Right ventricle myocardium superior (tissue), 1 donor: ENCODE measurements around the gene RAB8B. TPM values are rescaled to one million over a fixed set of nuclear protein-coding genes. Genes with fewer than 3 reads are reported as not detected.

Experiments used
- ATAC-seq: fragments of 200-7000 bp; cut with Tn5 transposase; one replicate; pipeline ENCODE4 v1.9.1; 2020; ENCODE audit warnings: mild to moderate bottlenecking; ENCODE audit not compliant: poor library complexity
- DNase-seq: peaks from one replicate; pipeline ENCODE4 v3.0.0-alpha.2; 2020
- intact Hi-C: fragments of 100-400 bp; cut with DNase I; formaldehyde crosslinking; loops from one replicate; pipeline ENCODE4 v1.11.2; 2022
- long read RNA-seq: library from polyadenylated mRNA; unstranded; transcript quantifications from one replicate; pipeline ENCODE4 v2.0.0, GENCODE V29; 2021
- total RNA-seq: library from RNA; stranded (reverse); fragmentation: NEBNext Ultra II Directional; extraction: Animal tissue kit (Norgen Biotek cat#: 25700); gene quantifications from one replicate; pipeline ENCODE4 v1.2.1, GENCODE V29; 2021
- donor health status: DM: no; HTN: yes; CAD: no; lungs with severe emphysema.

RAB8B gene
- 10.0 TPM for total RNA-seq
- long read RNA-seq, full-length matches to known transcripts, result 8 of 8 reads
- long read RNA-seq, partial matches to known transcripts, result 0 of 8 reads
- long read RNA-seq, other reads (novel, unspliced or antisense), result 0 of 8 reads

- intact Hi-C loops, result no loop called here
- peak; percentile 99 for ATAC-seq
- DNase-seq, result peak; percentile 99
Measured at GRCh38 chr15:63188926-63189871, at the start of gene RAB8B. RAB8B (plus strand) TSS chr15:63189606; CDS start chr15:63189625, 19 bp downstream.

- intact Hi-C loops, result no loop called here
- ATAC-seq (no peak), DNase-seq (no peak)
Measured at GRCh38 chr15:63140936-63141335, 48.5 kb upstream of the RAB8B start.

- no peak for ATAC-seq
- intact Hi-C loops, result no loop called here
- no peak for DNase-seq
Measured at GRCh38 chr15:63145426-63145825, 44.0 kb upstream of the RAB8B start.

GRCh38 chr15:63146684-63147083 is 42.7 kb upstream of the RAB8B start:
- no peak for DNase-seq
- intact Hi-C loops, result no loop called here
- ATAC-seq, result no peak

GRCh38 chr15:63151665-63152064 is 37.7 kb upstream of the RAB8B start:
- DNase-seq (no peak), ATAC-seq (no peak)
- intact Hi-C loops, result no loop called here

- ATAC-seq, result no peak
Measured at GRCh38 chr15:63155486-63155885, 33.9 kb upstream of the RAB8B start.

GRCh38 chr15:63156086-63156710 is 33.2 kb upstream of the RAB8B start:
- ATAC-seq (no peak), DNase-seq (no peak)
- intact Hi-C loops, result no loop called here

More at GRCh38 chr15:63155486-63155885, 33.9 kb upstream of the RAB8B start:
- no peak for DNase-seq
- intact Hi-C loops, result no loop called here

GRCh38 chr15:63156755-63157117 is 32.7 kb upstream of the RAB8B start:
- intact Hi-C loops, result no loop called here
- ATAC-seq (peak; percentile 52), DNase-seq (no peak)

- DNase-seq (peak; percentile 95), ATAC-seq (peak; percentile 97)
- intact Hi-C loops, result no loop called here
Measured at GRCh38 chr15:63157118-63157843, 32.1 kb upstream of the RAB8B start, which contains the start of gene RPS27L. RPS27L (minus strand) TSS chr15:63157477; CDS start chr15:63157405, 72 bp downstream.

GRCh38 chr15:63157891-63158431 is 31.4 kb upstream of the RAB8B start:
- intact Hi-C loops, result no loop called here
- DNase-seq (no peak), ATAC-seq (peak; percentile 57)

- intact Hi-C loops, result loop anchor here (10.0 kb wide), 1 partner anchor 234 kb away; no protein-coding TSS in a partner anchor
- no peak for ATAC-seq
- no peak for DNase-seq
Measured at GRCh38 chr15:63160638-63161037, 28.8 kb upstream of the RAB8B start.

GRCh38 chr15:63163217-63163616 is 26.2 kb upstream of the RAB8B start:
- no peak for ATAC-seq
- intact Hi-C loops, result loop anchor here (10.0 kb wide), 1 partner anchor 232 kb away; no protein-coding TSS in a partner anchor
- DNase-seq, result no peak

- DNase-seq (no peak), ATAC-seq (no peak)
- intact Hi-C loops, result loop anchor here (10.0 kb wide), 1 partner anchor 229 kb away; no protein-coding TSS in a partner anchor
Measured at GRCh38 chr15:63165166-63165859, 24.1 kb upstream of the RAB8B start.

- ATAC-seq (no peak), DNase-seq (no peak)
- intact Hi-C loops, result loop anchor here (10.0 kb wide), 1 partner anchor 229 kb away; no protein-coding TSS in a partner anchor
Measured at GRCh38 chr15:63166219-63166618, 23.2 kb upstream of the RAB8B start.

GRCh38 chr15:63169788-63170187 is 19.6 kb upstream of the RAB8B start:
- intact Hi-C loops, result loop anchor here (10.0 kb wide), 1 partner anchor 225 kb away; no protein-coding TSS in a partner anchor
- no peak for ATAC-seq
- no peak for DNase-seq

- ATAC-seq (no peak), DNase-seq (no peak)
- intact Hi-C loops, result no loop called here
Measured at GRCh38 chr15:63172376-63172775, 17.0 kb upstream of the RAB8B start.

- ATAC-seq (no peak), DNase-seq (no peak)
- intact Hi-C loops, result no loop called here
Measured at GRCh38 chr15:63172851-63173451, 16.5 kb upstream of the RAB8B start.
